Keratinocyte (primary cell): Measurements from ENCODE around the gene GRM4. TPM values are rescaled to one million over a fixed set of nuclear protein-coding genes. Genes with fewer than 3 reads are reported as not detected.

ENCODE experiments used
- DNase-seq: peaks from one replicate; pipeline ENCODE4 v3.0.0-alpha.2; 2011; ENCODE audit warnings: low read depth, missing footprints, low spot score
- FAIRE-seq: peaks from 2 replicates; lab custom pipeline; 2011; peaks lifted over from hg19 to GRCh38; lab: Jason Lieb, UNC
- H2AFZ ChIP-seq: 2 replicates; pipeline ENCODE4 v1.6.0; 2012; ENCODE audit warnings: low read length, control low read depth, inconsistent platforms; ENCODE audit not compliant: control insufficient read depth
- H3K27ac ChIP-seq: 2 replicates; pipeline ENCODE4 v1.5.1; 2011; ENCODE audit warnings: low read length; ENCODE audit not compliant: control insufficient read depth, insufficient read depth
- H3K27me3 ChIP-seq: 3 replicates; pipeline ENCODE4 v1.6.0; 2011; ENCODE audit warnings: low read length; ENCODE audit not compliant: control insufficient read depth, insufficient read depth; ENCODE audit errors: extremely low read depth
- H3K36me3 ChIP-seq, 2 experiments: 2 replicates in 1 of 2; 3 replicates in 1 of 2; pipeline ENCODE4 v1.5.1; 2011; ENCODE audit warnings: low read length in 2 of 2, mild to moderate bottlenecking in 1 of 2; ENCODE audit not compliant: control insufficient read depth in 2 of 2, insufficient read depth in 2 of 2; ENCODE audit errors: extremely low read depth in 1 of 2
- H3K4me1 ChIP-seq: 3 replicates; pipeline ENCODE4 v1.5.1; 2011; ENCODE audit warnings: low read length; ENCODE audit not compliant: control insufficient read depth, insufficient read depth; ENCODE audit errors: extremely low read depth
- H3K4me2 ChIP-seq: 3 replicates; pipeline ENCODE4 v1.6.0; 2011; ENCODE audit warnings: low read depth, low read length; ENCODE audit not compliant: control insufficient read depth, insufficient read depth; ENCODE audit errors: extremely low read depth
- H3K4me3 ChIP-seq, 3 experiments: fragments of 200-600 bp in 1 of 3; sonication (generic) in 1 of 3; 2 replicates in 2 of 3; 3 replicates in 1 of 3; pipeline ENCODE4 v1.5.1; 2011 to 2016; ENCODE audit warnings: low read length in 3 of 3, mild to moderate bottlenecking in 3 of 3, control low read depth in 2 of 3, inconsistent platforms in 1 of 3, low read depth in 1 of 3, mixed read lengths in 1 of 3, mixed run types in 1 of 3, moderate library complexity in 1 of 3; ENCODE audit not compliant: control insufficient read depth in 2 of 3, insufficient read depth in 2 of 3; ENCODE audit errors: extremely low read depth in 1 of 3
- H3K79me2 ChIP-seq: 2 replicates; pipeline ENCODE4 v1.6.0; 2012; ENCODE audit warnings: low read length; ENCODE audit not compliant: control insufficient read depth, insufficient read depth
- H3K9ac ChIP-seq: 3 replicates; pipeline ENCODE4 v1.6.0; 2011; ENCODE audit warnings: low read length; ENCODE audit not compliant: control insufficient read depth, insufficient read depth; ENCODE audit errors: extremely low read depth
- H3K9me1 ChIP-seq: 3 replicates; pipeline ENCODE4 v1.6.0; 2011; ENCODE audit warnings: low read length; ENCODE audit not compliant: control insufficient read depth, insufficient read depth; ENCODE audit errors: extremely low read depth
- H3K9me3 ChIP-seq: 2 replicates; pipeline ENCODE4 v1.5.1; 2012; ENCODE audit warnings: low read depth, low read length; ENCODE audit not compliant: control insufficient read depth
- H4K20me1 ChIP-seq: 3 replicates; pipeline ENCODE4 v1.6.0; 2011; ENCODE audit warnings: low read length; ENCODE audit not compliant: control insufficient read depth, insufficient read depth; ENCODE audit errors: extremely low read depth
- EZH2 ChIP-seq: IDR thresholded peaks from one replicate; pipeline ENCODE4 v1.6.1; 2012; ENCODE audit warnings: inconsistent platforms, mild to moderate bottlenecking, low read length, moderate library complexity
- dilution Hi-C: fragments of 300-500 bp; cut with MboI; formaldehyde crosslinking; loops from one replicate; pipeline ENCODE4 v1.7.0; 2020; ENCODE audit warnings: low sequenced_read_pairs; ENCODE audit not compliant: extremely low pct_ligation_motif_present
- polyA plus RNA-seq, 5 experiments: library from polyadenylated mRNA; depleted of rRNA in 3 of 5; stranded (reverse) in 3 of 5; stranded (forward) in 1 of 5; unstranded in 1 of 5; fragments of >200 nt; gene quantifications; 1 replicate in 1 of 5; 2 replicates in 3 of 5; 3 replicates in 1 of 5; pipeline versions ENCODE4 v1.2.1 to v1.2.3, GENCODE V29; 2011 to 2012; ENCODE audit warnings: missing spikeins in 2 of 5, low read depth in 1 of 5, low replicate concordance in 1 of 5
- TF ChIP-seq, protein P1 (sequence below), 3 experiments: IDR thresholded peaks in 1 of 3; conservative IDR thresholded peaks in 1 of 3; optimal IDR thresholded peaks in 1 of 3; 2 replicates in 2 of 3; 3 replicates in 1 of 3; pipeline versions ENCODE3 to v1.5.1; 2011; ENCODE audit warnings: low read length in 3 of 3, mild to moderate bottlenecking in 3 of 3, moderate library complexity in 2 of 3, control low read depth in 1 of 3, inconsistent platforms in 1 of 3; ENCODE audit not compliant: insufficient read depth in 2 of 3; ENCODE audit errors: extremely low read depth in 1 of 3

GRM4 gene
- polyA plus RNA-seq, 1 donor (not counting 4 experiments of a cell fraction or from before 2014, with no cell fraction given), result not detected

- no peaks in the 10 kb centered on the region for H3K36me3 ChIP-seq
- TF ChIP-seq, protein P1, sequence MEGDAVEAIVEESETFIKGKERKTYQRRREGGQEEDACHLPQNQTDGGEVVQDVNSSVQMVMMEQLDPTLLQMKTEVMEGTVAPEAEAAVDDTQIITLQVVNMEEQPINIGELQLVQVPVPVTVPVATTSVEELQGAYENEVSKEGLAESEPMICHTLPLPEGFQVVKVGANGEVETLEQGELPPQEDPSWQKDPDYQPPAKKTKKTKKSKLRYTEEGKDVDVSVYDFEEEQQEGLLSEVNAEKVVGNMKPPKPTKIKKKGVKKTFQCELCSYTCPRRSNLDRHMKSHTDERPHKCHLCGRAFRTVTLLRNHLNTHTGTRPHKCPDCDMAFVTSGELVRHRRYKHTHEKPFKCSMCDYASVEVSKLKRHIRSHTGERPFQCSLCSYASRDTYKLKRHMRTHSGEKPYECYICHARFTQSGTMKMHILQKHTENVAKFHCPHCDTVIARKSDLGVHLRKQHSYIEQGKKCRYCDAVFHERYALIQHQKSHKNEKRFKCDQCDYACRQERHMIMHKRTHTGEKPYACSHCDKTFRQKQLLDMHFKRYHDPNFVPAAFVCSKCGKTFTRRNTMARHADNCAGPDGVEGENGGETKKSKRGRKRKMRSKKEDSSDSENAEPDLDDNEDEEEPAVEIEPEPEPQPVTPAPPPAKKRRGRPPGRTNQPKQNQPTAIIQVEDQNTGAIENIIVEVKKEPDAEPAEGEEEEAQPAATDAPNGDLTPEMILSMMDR (optimal IDR thresholded peaks at IDR 0.05 in 1 of 3, IDR thresholded peaks at IDR 0.05 in 1 of 3, conservative IDR thresholded peaks at IDR 0.05 in 1 of 3; ENCODE audit: extremely low read depth in 1 of 3, insufficient read depth in 2 of 3, low read length in 3 of 3), result no peak
- no peak for TF ChIP-seq EZH2
- no peaks in the 10 kb centered on the region for H3K4me1 ChIP-seq
- dilution Hi-C loops, result no loop called here
- no peak overlapping the region for H2AFZ ChIP-seq
- H3K4me3 ChIP-seq, result no peak overlapping the region
- H3K4me2 ChIP-seq, result no peak overlapping the region
- no peak overlapping the region for H3K27ac ChIP-seq
- DNase-seq, result no peak
- no peaks in the 10 kb centered on the region for H4K20me1 ChIP-seq
- no peak for FAIRE-seq
- H3K9me1 ChIP-seq, result no peaks in the 10 kb centered on the region
- no peaks in the 10 kb centered on the region for H3K79me2 ChIP-seq
- peaks cover 3% of the 10 kb centered on the region for H3K27me3 ChIP-seq
- H3K9ac ChIP-seq, result no peak overlapping the region
- H3K9me3 ChIP-seq, result no peaks in the 10 kb centered on the region
These were observed 120.0 kb downstream of the GRM4 start for GRCh38 chr6:34025861-34026260.

- Histone ChIP-seq H2AFZ (no peak overlapping the region), H3K9me3 (no peaks in the 10 kb centered on the region), H3K4me2 (no peak overlapping the region), H3K36me3 (no peaks in the 10 kb centered on the region), H3K4me3 (no peak overlapping the region), H3K27ac (no peak overlapping the region), H3K9ac (no peak overlapping the region), H4K20me1 (no peaks in the 10 kb centered on the region), H3K4me1 (no peaks in the 10 kb centered on the region), H3K9me1 (no peaks in the 10 kb centered on the region), H3K79me2 (no peaks in the 10 kb centered on the region), H3K27me3 (peaks cover 3% of the 10 kb centered on the region)
- DNase-seq (no peak), FAIRE-seq (no peak)
- dilution Hi-C loops, result no loop called here
- TF ChIP-seq EZH2, result no peak
- TF ChIP-seq, protein P1 (optimal IDR thresholded peaks at IDR 0.05 in 1 of 3, IDR thresholded peaks at IDR 0.05 in 1 of 3, conservative IDR thresholded peaks at IDR 0.05 in 1 of 3; ENCODE audit: extremely low read depth in 1 of 3, insufficient read depth in 2 of 3, low read length in 3 of 3), result no peak
These were observed 120.6 kb downstream of the GRM4 start for GRCh38 chr6:34025112-34025807.
